HG02610 (cell line): ENCODE measurements around the gene IL1A.
A peak's percentile ranks its signal among the peaks of the same experiment; 100 is the strongest.

Experiments used
- ATAC-seq: cut with Tn5 transposase; IDR thresholded peaks from one replicate; pipeline ENCODE4 v1.9.1; 2021; ENCODE audit warnings: mild to moderate bottlenecking, moderate library complexity; ENCODE audit not compliant: unreplicated experiment

Gene IL1A

GRCh38 chr2:112764071-112765044, 19.9 kb downstream of the IL1A start, which contains the start of gene CKAP2L:
Gene CKAP2L (minus strand): TSS chr2:112764609. CDS start chr2:112764598, 11 bp downstream.
- ATAC-seq = peak; percentile 99

DNA sequence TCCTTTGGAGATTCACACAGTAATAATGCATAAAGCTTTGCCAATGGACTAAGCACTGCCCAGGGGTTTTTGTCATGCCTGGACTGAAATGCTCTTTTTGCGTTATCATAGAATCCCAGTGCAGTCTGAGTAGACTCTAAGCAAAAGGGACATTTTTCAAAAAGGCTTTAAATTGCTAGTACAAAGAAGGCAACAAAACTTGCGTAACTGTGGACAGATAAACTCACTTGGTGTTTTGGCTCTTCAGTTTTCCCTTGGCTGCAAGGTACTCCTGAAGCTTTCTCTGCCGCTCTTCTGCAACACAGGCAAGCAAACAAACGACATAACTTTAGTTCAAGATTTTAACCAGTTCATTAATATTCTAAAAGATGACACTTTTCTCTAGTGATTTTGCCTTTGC, 22.0 kb downstream of the IL1A start:
- no peak for ATAC-seq

- no peak for ATAC-seq
These were observed 24.1 kb downstream of the IL1A start for GRCh38 chr2:112760149-112760548.

GRCh38 chr2:112758711-112759110, 25.6 kb downstream of the IL1A start:
- no peak for ATAC-seq

DNA sequence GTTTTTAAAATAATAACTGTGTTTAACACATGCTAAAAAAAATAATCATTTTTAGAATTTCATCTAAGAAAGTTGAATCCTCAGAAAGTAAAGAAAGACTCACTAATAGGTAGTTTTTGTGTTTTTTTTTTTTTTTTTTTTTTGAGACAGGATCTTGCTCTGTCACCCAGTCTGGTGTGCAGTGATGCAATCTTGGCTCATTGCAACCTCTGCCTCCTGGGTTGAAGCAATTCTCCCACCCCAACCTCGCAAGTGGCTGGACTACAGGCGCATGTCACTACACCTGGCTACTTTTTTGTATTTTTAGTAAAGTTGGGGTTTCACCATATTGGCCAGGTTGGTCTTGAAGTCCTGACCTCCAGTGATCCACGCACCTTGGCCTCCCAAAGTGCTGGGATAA, 27.0 kb downstream of the IL1A start:
- no peak for ATAC-seq

DNA sequence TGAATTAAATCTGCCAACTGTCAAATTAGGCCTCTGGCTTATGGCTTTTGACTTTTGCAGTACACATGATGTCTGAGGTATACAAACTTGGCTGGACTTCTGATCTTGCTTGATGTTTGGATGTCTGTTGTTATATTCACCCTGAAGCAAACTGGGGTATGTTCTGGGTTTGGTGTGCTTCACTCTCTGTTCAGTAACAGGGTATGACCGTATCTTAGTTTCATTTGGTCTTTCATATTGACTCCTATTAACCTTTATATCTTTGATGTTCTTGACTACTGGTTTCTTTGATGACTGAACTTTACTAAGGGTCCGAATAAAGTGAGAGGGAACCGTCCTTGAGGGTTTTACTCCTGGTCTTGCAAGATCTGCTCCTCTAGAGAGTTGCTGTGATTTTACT, 28.1 kb downstream of the IL1A start:
- ATAC-seq = no peak

GRCh38 chr2:112755444-112755843, 28.8 kb downstream of the IL1A start:
- ATAC-seq = no peak

- ATAC-seq = no peak
These were observed 29.7 kb downstream of the IL1A start for GRCh38 chr2:112754564-112754963.

GRCh38 chr2:112752667-112753066, 31.6 kb downstream of the IL1A start:
- ATAC-seq = no peak

- ATAC-seq = no peak
These were observed 32.7 kb downstream of the IL1A start for GRCh38 chr2:112751451-112752197.

GRCh38 chr2:112750560-112750843, 33.8 kb downstream of the IL1A start:
- no peak for ATAC-seq

GRCh38 chr2:112749755-112750559, 34.3 kb downstream of the IL1A start:
- peak; percentile 65 for ATAC-seq

GRCh38 chr2:112740527-112740926, 43.8 kb downstream of the IL1A start:
- no peak for ATAC-seq

DNA sequence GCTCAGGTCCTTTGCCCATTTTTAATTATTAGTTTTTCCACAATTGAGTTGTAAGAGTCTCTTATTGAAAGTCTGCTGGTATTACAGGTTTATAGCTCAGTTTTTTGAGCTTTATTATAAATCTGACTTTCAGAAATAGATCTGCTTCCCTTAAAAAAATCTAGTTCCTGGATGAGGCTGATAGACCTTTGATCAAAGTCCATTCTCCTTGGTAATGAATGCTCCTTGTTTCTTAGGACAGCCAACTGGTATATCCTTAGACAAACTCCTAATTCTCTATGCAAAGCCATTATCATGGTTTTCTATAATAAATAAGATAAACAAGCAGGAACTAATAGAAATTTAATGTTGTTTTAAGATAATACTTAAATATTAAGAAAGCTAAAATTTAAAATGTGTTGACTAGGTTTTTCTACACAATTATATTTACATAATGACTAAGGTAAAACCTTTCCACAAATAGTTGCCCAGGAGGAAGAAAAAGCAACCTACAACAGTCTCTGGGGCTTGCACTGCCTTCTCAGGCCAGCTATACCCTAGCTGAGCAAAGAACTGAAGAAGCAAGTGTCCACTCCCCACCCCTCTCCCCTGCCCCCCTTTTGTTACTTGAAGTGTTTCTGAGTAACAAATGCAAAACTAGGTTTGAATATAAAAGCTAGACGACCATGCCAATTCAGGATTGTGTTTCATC, 46.6 kb downstream of the IL1A start:
- no peak for ATAC-seq

GRCh38 chr2:112733871-112734270, 50.4 kb downstream of the IL1A start:
- no peak for ATAC-seq

DNA sequence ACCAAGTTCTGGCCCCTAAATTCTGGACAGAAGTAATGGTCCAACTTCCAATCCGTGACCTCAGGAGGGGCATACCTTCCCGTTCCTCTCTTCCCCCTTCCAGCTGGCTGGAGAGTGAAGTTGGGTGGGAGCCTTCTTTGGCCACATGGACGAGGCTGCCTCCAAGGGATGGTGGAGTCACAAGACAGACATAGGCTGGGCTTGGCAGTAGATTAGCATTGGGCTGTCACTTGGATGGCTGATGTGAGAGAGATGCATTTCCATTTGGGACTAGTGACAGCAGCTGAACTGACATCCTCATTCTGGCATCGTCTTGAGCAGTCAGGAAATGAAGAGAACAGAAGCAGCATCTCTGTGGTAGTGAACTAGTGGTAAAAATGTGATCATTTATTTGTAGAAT, 50.8 kb downstream of the IL1A start:
- ATAC-seq = no peak

DNA sequence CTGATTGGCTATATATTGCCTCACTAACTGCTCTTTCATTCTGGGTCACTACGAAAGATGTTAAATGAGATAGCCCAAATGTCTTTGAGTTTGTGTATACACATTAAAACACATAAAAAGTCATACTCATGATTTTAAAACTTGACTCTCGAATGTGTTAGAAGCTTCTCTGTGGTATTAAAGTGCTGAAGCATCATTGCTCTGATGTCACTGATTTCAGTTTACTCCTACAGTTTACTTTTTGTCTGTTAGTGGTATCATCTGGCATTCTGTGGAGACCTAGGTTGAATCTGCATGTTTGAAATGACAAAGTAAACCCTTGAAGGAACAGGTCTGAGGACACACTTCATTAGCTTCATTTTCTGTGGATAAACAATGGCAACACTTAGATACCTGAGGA, 52.8 kb downstream of the IL1A start:
- no peak for ATAC-seq

DNA sequence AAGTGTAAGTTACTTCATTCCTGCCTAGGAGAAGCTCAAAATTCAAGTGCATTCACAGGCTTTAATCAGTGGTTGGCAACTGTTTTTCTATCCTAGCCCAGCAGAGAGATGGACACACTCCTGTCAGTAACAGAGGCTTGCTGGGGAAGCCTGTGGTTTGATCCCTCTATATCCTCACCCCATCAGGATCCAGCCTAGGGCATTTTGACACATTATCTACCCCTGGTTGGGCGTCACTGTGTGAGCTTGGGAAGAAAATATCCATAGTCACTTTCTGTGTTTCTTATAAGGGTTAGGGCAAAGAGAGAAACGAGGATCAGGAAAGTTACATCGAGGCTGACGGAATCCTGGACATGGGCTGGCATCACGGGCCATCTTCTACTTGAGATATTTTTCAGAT, 53.5 kb downstream of the IL1A start:
- ATAC-seq = no peak

DNA sequence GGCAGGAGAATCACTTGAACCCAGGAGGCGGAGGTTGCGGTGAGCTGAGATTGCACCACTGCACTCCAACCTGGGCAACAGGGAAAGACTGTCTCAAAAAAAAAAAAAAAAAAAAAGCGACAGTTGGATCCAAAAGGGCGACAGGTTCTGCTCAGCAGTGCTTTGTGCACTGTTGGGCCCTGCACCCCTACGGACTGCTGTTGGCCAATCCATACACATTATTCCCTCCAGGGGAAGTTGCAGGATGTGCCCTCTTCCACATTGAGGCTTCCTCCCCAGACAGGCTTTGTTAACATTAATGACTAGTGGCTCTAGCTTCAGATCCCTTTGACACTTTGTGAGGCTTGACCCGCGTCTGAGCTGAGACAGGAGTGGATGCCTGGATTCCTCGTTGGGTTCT, 54.1 kb downstream of the IL1A start:
- no peak for ATAC-seq

- ATAC-seq = no peak
These were observed 55.7 kb downstream of the IL1A start for GRCh38 chr2:112728378-112729175.
